ENCODE results near the gene ORAI3.

ORAI3 gene

DNA sequence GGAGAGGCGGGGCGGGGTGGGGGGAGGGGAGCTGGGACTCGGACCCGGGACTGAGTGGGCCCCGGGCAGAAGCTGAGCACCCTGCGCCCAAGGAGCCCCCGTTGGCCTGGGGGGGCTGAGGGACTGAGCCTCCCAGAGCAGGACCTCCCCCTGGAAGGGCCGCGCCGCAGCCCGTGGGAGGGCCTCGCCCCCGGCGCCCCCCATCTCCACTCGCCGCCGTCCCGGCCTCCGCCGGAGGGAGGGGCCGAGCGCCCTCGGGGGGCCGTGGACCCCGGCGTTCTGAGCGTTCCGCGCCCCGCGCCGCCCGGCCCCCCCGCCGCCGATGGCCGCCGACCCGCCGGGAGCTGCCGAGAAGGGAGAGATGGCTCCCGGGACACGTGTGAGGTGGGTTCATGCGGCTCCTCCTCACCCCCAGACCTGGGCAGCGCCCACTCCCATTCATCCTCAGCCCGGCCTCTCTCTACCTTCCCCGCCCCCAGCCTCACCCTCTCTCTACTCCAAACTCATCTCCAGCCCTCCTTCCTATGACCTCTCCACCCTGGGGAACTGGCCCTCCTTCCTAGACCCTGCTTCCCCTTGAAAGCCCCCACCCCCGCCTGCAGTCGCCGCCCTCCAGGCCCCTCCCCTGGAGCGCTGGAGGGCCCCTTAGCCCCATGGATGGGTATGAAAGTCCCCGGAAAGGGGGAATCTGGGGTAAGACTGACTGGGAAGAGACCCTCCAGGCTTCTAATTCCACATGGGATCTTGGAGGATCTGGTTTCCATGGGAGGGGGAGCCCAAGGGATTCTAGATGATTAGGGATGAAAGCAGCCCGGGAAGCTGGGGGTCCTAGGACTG lies 24.6 kb upstream of the ORAI3 start:
- FAIRE-seq: no peak
- no peak for DNase-seq (ENCODE audit: insufficient read length, low spot score)
- TF ChIP-seq, protein P1, sequence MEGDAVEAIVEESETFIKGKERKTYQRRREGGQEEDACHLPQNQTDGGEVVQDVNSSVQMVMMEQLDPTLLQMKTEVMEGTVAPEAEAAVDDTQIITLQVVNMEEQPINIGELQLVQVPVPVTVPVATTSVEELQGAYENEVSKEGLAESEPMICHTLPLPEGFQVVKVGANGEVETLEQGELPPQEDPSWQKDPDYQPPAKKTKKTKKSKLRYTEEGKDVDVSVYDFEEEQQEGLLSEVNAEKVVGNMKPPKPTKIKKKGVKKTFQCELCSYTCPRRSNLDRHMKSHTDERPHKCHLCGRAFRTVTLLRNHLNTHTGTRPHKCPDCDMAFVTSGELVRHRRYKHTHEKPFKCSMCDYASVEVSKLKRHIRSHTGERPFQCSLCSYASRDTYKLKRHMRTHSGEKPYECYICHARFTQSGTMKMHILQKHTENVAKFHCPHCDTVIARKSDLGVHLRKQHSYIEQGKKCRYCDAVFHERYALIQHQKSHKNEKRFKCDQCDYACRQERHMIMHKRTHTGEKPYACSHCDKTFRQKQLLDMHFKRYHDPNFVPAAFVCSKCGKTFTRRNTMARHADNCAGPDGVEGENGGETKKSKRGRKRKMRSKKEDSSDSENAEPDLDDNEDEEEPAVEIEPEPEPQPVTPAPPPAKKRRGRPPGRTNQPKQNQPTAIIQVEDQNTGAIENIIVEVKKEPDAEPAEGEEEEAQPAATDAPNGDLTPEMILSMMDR (IDR thresholded peaks at IDR 0.05; ENCODE audit: insufficient read depth, missing control alignments): no peak

DNA sequence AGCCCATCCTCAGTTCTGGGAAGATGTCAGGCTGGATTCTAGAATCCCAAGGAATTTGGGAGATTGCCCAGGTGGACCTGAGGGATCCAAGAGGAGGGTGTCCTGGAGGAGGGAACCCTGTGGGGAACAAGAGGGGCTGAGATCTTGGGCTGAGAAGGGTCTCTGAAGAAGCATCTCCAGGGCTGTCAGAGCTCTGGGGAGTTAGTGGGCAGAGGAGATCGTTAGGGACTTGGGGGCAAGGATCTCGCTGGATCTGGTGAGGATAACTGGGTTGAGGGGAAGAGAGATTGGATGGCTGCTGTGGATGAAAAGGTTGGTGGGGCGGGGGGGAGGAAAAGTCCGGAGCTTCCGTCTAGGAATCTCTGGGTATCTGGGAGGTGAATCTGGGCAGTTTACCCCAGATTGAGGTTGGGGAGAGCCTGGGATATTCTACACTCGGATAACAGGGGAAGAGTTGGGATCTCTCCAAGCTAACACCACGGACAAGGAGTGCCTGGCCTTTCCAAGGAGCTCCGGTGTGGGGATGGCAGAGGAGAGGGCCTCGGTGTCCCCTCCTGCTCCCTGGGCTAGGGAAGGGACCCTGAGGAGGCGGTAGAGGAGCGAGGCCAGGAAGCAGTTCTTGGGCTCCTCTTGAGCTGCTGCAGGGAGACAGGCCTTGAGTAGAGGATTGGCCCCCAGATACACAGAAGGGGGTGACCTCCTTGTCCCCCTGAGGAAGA lies 23.8 kb upstream of the ORAI3 start:
- FAIRE-seq (no peak), DNase-seq (ENCODE audit: insufficient read length, low spot score) (no peak)
- TF ChIP-seq, protein P1 (IDR thresholded peaks at IDR 0.05; ENCODE audit: insufficient read depth, missing control alignments): no peak

DNA sequence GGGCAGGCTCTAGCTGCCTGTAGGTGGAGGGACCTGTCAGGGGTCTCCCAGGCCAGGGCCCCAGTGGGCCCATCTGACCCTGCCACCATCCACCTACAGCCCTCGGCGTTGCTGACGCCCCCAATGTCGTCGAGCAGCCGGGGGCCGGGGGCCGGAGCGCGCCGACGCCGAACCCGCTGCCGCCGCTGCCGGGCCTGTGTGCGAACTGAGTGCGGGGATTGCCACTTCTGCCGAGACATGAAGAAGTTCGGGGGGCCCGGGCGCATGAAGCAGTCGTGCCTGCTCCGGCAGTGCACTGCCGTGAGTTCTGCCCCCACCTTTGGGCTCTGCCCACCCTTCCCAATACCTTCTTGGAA lies 23.3 kb upstream of the ORAI3 start:
- TF ChIP-seq, protein P1 (IDR thresholded peaks at IDR 0.05; ENCODE audit: insufficient read depth, missing control alignments): no peak
- FAIRE-seq (no peak), DNase-seq (ENCODE audit: insufficient read length, low spot score) (no peak)

DNA sequence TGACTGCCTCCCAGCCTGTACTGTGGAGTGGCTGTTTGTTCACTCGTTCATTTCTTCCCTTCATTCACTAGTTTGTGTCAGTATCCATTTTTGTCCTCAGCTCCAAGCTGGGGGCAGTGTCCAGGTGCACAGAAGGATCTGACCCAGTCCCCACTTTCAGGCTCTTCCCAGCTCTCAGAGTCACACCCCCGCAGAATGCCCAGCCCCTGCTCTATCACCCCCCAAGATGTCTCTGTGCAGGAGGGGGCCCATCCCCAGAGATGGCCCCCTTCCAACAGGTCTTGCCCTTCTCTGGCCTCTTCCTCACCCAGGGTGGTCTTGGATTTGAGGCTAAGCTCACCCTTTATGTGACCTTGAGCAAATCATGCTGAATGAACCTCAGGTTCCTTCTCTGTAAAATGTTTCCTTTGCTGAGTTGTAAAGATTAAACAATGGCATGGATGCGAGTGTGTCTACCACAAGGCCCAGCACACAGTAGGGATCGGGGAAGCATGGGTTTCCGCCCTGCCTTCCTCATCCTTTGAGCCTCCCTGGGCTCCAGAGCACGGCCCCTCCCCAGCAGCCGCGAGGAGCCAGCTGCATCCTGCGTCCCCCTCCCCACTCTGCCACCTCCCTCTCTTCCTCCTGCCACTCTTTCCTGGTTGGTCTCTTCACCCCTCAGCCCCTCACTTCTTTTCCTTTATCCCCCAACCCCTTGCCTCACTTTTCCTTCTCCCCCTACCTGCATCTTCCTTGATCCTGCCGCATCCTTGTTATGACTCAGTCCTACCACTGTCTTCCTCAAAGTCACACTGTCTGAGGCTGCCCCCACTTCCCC lies 22.7 kb upstream of the ORAI3 start:
- TF ChIP-seq, protein P1 (IDR thresholded peaks at IDR 0.05; ENCODE audit: insufficient read depth, missing control alignments): no peak
- no peak for DNase-seq (ENCODE audit: insufficient read length, low spot score)
- FAIRE-seq: no peak

DNA sequence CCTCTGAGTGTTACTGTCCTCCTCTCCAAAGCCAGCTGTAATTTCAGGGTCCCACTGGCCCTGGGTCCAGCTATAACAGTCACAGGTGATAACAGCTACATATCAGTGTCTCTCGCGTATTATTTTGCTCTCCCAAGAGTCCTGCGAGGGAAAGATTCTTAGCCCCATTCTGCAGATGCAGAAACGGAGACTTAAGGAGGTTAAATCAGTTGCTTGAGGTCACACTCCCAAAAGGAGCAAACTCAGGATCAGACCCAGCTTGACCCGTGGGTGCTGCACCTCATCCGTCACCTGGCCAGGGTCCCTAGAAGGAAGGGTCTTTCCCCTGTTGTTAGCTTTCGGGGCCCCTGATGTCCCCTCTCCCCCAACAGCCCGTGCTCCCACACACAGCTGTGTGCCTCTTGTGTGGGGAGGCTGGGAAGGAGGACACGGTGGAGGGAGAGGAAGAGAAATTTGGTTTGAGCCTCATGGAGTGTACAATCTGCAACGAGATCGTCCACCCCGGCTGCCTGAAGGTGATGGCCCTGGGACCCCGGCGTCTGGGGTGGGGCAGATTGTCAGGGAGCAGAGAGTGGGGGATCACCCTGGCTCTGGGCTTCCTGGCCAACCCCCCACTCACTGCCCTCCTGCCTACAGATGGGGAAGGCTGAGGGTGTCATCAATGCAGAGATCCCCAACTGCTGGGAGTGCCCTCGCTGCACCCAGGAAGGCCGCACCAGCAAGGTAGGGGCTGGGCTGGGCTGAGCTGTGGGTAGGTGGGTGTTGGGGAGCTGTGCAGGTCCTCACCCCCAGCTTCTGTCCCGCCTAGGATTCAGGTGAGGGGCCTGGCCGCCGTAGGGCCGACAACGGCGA lies 21.7 kb upstream of the ORAI3 start:
- TF ChIP-seq, protein P1 (IDR thresholded peaks at IDR 0.05; ENCODE audit: insufficient read depth, missing control alignments): no peak
- no peak for DNase-seq (ENCODE audit: insufficient read length, low spot score)
- no peak for FAIRE-seq

DNA sequence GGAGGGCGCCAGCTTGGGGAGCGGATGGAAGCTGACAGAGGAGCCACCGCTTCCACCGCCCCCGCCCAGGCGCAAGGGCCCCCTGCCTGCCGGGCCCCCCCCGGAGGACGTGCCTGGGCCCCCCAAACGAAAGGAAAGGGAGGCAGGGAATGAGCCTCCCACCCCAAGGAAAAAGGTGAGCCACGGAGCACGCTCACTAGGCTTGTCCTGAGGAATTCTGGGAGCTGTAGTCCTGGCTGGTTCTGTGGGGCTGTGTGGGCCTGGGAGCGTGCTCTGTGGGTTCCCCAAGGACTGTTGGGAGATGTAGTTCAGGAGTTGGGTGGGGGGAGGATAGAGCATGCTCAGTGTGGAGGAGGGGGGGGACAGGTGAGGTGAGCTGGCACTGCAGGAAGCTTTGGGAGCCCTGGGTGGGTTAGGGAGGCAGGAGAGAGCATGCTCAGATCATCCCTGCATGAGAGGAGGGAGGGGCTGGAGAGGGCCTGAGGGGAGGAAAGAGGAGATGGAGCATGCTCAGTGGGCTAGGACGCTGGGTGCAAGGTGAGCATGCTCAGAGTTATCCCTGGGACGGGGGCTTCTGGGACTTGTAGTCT lies 21.0 kb upstream of the ORAI3 start:
- TF ChIP-seq, protein P1 (IDR thresholded peaks at IDR 0.05; ENCODE audit: insufficient read depth, missing control alignments): no peak
- FAIRE-seq (no peak), DNase-seq (ENCODE audit: insufficient read length, low spot score) (peak; percentile 94)

All from D721Med (cell line).